HCEC 1CT (cell line): Measurements from ENCODE around the gene ZNF554.
"Not testable (repeated sequence)": the region's sequence is repeated elsewhere in the genome, so short reads cannot be mapped to it uniquely, and the experiment has no call there.

Source experiments
- DNase-seq: peaks from one replicate; pipeline ENCODE4 v3.0.0-alpha.2; 2017

ZNF554 gene

GRCh38 chr19:2791440-2791839, 28.2 kb upstream of the ZNF554 start:
- DNase-seq: no peak

- DNase-seq: no peak
These were observed 27.8 kb upstream of the ZNF554 start for GRCh38 chr19:2791876-2792275.

GRCh38 chr19:2792666-2793065, 27.0 kb upstream of the ZNF554 start:
- DNase-seq: not testable (repeated sequence)

GRCh38 chr19:2793126-2793525, 26.5 kb upstream of the ZNF554 start:
- DNase-seq: no peak

GRCh38 chr19:2793577-2793976, 26.1 kb upstream of the ZNF554 start:
- no peak for DNase-seq

- no peak for DNase-seq
These were observed 23.6 kb upstream of the ZNF554 start for GRCh38 chr19:2795827-2796658.

GRCh38 chr19:2796659-2797266, 22.9 kb upstream of the ZNF554 start:
- DNase-seq: no peak

- no peak for DNase-seq
These were observed 22.4 kb upstream of the ZNF554 start for GRCh38 chr19:2797280-2797679.

GRCh38 chr19:2798158-2798685, 21.4 kb upstream of the ZNF554 start:
- no peak for DNase-seq

- no peak for DNase-seq
These were observed 20.9 kb upstream of the ZNF554 start for GRCh38 chr19:2798733-2799132.

- no peak for DNase-seq
These were observed 20.2 kb upstream of the ZNF554 start for GRCh38 chr19:2799273-2800020.

- DNase-seq: no peak
These were observed 19.2 kb upstream of the ZNF554 start for GRCh38 chr19:2800506-2800905.

- no peak for DNase-seq
These were observed 16.8 kb upstream of the ZNF554 start for GRCh38 chr19:2802826-2803225.

GRCh38 chr19:2803486-2804155, 16.0 kb upstream of the ZNF554 start:
- no peak for DNase-seq

- DNase-seq: no peak
These were observed 15.3 kb upstream of the ZNF554 start for GRCh38 chr19:2804156-2805004.

- DNase-seq: no peak
These were observed 14.3 kb upstream of the ZNF554 start for GRCh38 chr19:2805261-2805900.

GRCh38 chr19:2805991-2806649, 13.5 kb upstream of the ZNF554 start:
- no peak for DNase-seq

GRCh38 chr19:2806736-2807378, 12.8 kb upstream of the ZNF554 start:
- no peak for DNase-seq

GRCh38 chr19:2807379-2808128, 12.1 kb upstream of the ZNF554 start:
- no peak for DNase-seq
